MM.1S (cell line): ENCODE measurements around the gene KL.

ENCODE experiments used
- EZH2 ChIP-seq: fragments of 300-600 bp; sonication (generic); optimal IDR thresholded peaks from 2 replicates; pipeline ENCODE3; 2017; ENCODE audit warnings: low read depth, mild to moderate bottlenecking, antibody characterized with exemption, low read length, mixed read lengths
- TF ChIP-seq, protein P1 (sequence below): fragments of 300-600 bp; sonication (generic); IDR thresholded peaks from 2 replicates; pipeline ENCODE4 v1.5.1; 2016; ENCODE audit warnings: antibody characterized with exemption, low read length, mixed read lengths

DNA sequence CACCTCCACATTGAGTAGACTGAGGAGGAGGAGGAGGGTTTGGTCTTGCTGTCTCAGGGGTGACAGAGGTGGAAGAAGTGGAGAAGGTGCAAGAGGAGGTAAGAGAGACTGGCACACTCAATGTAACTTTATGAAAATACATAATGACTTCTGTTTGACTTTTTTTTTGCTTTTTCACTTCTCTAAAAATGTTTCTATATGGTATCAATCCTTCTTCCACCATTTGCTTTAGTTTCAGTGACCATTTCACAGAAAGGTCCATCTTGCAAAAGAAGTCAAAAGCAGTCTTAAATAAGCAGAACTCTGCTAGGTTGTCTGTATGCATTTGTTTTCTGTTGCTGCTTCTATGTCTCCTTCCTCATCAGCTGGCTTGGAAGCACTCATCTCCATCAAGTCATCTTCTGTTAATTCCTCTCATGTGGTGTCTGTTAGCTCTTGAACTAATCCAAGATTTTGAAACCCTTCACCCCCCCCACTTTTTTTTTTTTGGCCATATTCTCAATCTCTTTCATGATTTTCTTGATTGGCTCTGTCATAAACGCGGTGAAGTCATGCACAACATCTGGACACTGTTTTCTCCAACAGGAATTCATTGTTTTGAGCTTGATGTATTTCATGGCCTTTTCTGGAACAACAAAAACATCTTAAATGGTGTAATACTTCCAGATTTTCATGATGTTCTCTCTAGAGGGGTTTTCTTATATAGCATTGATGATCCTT is 80.8 kb downstream of the KL start:
- TF ChIP-seq, protein P1, sequence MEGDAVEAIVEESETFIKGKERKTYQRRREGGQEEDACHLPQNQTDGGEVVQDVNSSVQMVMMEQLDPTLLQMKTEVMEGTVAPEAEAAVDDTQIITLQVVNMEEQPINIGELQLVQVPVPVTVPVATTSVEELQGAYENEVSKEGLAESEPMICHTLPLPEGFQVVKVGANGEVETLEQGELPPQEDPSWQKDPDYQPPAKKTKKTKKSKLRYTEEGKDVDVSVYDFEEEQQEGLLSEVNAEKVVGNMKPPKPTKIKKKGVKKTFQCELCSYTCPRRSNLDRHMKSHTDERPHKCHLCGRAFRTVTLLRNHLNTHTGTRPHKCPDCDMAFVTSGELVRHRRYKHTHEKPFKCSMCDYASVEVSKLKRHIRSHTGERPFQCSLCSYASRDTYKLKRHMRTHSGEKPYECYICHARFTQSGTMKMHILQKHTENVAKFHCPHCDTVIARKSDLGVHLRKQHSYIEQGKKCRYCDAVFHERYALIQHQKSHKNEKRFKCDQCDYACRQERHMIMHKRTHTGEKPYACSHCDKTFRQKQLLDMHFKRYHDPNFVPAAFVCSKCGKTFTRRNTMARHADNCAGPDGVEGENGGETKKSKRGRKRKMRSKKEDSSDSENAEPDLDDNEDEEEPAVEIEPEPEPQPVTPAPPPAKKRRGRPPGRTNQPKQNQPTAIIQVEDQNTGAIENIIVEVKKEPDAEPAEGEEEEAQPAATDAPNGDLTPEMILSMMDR: no peak
- no peak for TF ChIP-seq EZH2
